Lung (tissue), 12 donors: ENCODE results near the gene SPDYE1. TPM values are rescaled to one million over a fixed set of nuclear protein-coding genes. Genes with fewer than 3 reads are reported as not detected.
A peak's percentile ranks its signal among the peaks of the same experiment; 100 is the strongest.
"Not testable (repeated sequence)": the region's sequence is repeated elsewhere in the genome, so short reads cannot be mapped to it uniquely, and the experiment has no call there.

Experiments used
- ATAC-seq: fragments of 200-7000 bp; cut with Tn5 transposase; one replicate; pipeline ENCODE4 v1.9.1; 2020; ENCODE audit warnings: moderate number of reproducible peaks; ENCODE audit not compliant: insufficient read depth, low FRiP score
- DNase-seq, 3 donors: peaks; one replicate each; pipeline ENCODE4 v3.0.0-alpha.2; 2013 to 2017
- H3K27ac ChIP-seq, 2 donors: one replicate each; pipeline ENCODE4 v1.5.1; 2013; ENCODE audit warnings: mild to moderate bottlenecking in 2 of 2, moderate library complexity in 2 of 2, control low read depth in 1 of 2, inconsistent platforms in 1 of 2, low read depth in 1 of 2, low read length in 1 of 2
- H3K27me3 ChIP-seq, 3 donors: one replicate each; pipeline ENCODE4 v1.5.1; 2013; ENCODE audit warnings: low read length in 2 of 3; ENCODE audit not compliant: control insufficient read depth in 3 of 3, insufficient read depth in 3 of 3
- H3K36me3 ChIP-seq, 4 donors: one replicate each; pipeline ENCODE4 v1.5.1; 2013; ENCODE audit warnings: low read length in 4 of 4, mild to moderate bottlenecking in 1 of 4, moderate library complexity in 1 of 4; ENCODE audit not compliant: control insufficient read depth in 4 of 4, insufficient read depth in 4 of 4
- H3K4me1 ChIP-seq, 5 donors: one replicate each; pipeline ENCODE4 v1.5.1; 2013; ENCODE audit warnings: low read length in 5 of 5, mild to moderate bottlenecking in 2 of 5, moderate library complexity in 1 of 5; ENCODE audit not compliant: control insufficient read depth in 5 of 5, insufficient read depth in 5 of 5
- H3K4me3 ChIP-seq: one replicate; pipeline ENCODE4 v1.5.1; 2013; ENCODE audit warnings: mild to moderate bottlenecking, control low read depth, moderate library complexity
- H3K9ac ChIP-seq, 2 donors: one replicate each; pipeline ENCODE4 v1.5.1; 2013; ENCODE audit warnings: low read length in 2 of 2, control low read depth in 1 of 2; ENCODE audit not compliant: insufficient read depth in 1 of 2
- H3K9me3 ChIP-seq, 4 donors: one replicate each; pipeline ENCODE4 v1.5.1; 2013; ENCODE audit warnings: low read length in 3 of 4, mild to moderate bottlenecking in 1 of 4, moderate library complexity in 1 of 4; ENCODE audit not compliant: control insufficient read depth in 4 of 4, insufficient read depth in 3 of 4
- WGBS, 2 donors: extraction: QIAGEN DNeasy Blood & Tissue Kit; methylation state at CpG; one replicate each; pipeline ENCODE4 v1.1.7; 2013; 5-methylcytosine and 5-hydroxymethylcytosine counted together
- polyA plus RNA-seq, 2 donors: library from polyadenylated mRNA; stranded (reverse); fragments of 200-250 nt; gene quantifications; one replicate each; pipeline ENCODE4 v1.2.1, GENCODE V29; 2013
- total RNA-seq, 2 donors: library from RNA; depleted of rRNA in 1 of 2; stranded (reverse); fragments of >200 nt in 1 of 2; gene quantifications; one replicate each; pipeline ENCODE4 v1.2.1, GENCODE V29; 2014 to 2021
- TF ChIP-seq, protein P1 (sequence below): IDR thresholded peaks from 2 replicates; pipeline ENCODE4 v1.5.1; 2012; ENCODE audit warnings: mild to moderate bottlenecking; ENCODE audit errors: control extremely low read depth, extremely low read depth
- donor health status: control.
- donor health status: control.
- donor health status: Bipolar disorder and iron deficiency.
- donor health status: healthy.
- donor health status: DM: yes; HTN: yes; CAD: no.

Gene SPDYE1
- total and polyA plus RNA-seq, 4 donors: 0.09 TPM; not detected in 3

DNA sequence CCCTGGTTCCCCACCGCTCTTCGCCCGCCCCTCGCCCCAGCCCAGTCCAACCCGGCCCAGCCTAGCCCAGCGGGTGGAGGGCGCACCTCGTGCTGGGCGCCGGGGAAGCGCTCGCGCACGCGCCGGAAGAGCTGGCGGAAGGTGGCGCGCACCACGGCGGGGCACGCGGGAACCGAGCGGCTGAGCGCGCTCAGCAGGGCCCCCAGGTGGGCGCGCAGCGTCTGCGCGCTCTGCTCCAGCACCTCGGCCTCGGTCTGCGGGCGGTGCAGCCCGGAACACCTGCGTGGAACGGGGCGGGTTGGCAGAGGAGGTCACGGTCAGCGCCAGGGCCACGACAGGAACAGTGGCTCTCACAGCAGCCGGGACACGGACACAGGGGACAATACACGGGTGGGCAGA lies 42.8 kb downstream of the SPDYE1 start:
- H3K9me3 ChIP-seq, H3K27me3 ChIP-seq, H3K9ac ChIP-seq, H3K36me3 ChIP-seq, DNase-seq: not testable (repeated sequence)
- 0 to 2% methylated on average over 5 to 46 of the region's 46 CpGs for WGBS, 2 donors
- ATAC-seq: peak; percentile 22
- Histone ChIP-seq H3K27ac (peak overlapping the region; percentile 4 to 22), H3K4me1 (peaks cover 0 to 10% (median 4%) of the 10 kb centered on the region in 5 donors), H3K4me3 (peak overlapping the region; percentile 27)

DNA sequence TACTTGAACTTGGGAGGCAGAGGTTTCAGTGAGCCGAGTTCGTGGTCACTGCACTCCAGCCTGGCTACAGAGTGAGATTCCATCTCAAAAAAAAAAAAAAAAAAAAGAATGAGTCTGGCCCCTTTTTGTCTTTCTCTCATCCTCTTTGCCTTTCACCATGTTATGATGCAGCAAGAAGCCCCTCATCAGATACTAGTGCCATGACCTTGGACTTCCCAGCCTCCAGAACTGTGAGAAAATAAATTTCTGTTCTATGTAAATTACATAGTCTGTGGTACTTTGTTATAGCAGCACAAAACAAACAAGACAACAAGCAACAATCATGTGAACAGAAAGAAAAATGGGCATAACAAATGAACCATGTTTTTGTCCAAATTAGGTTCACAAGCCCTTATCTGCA lies 44.5 kb downstream of the SPDYE1 start:
- no peak overlapping the region for H3K9ac ChIP-seq
- DNase-seq: no peak
- no peak for ATAC-seq
- H3K36me3 ChIP-seq: peaks cover 0 to 6% (median 2%) of the 10 kb centered on the region in 4 donors
- H3K4me1 ChIP-seq: peaks cover 0 to 18% (median 11%) of the 10 kb centered on the region in 5 donors
- no peak overlapping the region for H3K4me3 ChIP-seq
- 98% methylated on average over 2 of the region's 2 CpGs for WGBS, 2 donors
- TF ChIP-seq, protein P1, sequence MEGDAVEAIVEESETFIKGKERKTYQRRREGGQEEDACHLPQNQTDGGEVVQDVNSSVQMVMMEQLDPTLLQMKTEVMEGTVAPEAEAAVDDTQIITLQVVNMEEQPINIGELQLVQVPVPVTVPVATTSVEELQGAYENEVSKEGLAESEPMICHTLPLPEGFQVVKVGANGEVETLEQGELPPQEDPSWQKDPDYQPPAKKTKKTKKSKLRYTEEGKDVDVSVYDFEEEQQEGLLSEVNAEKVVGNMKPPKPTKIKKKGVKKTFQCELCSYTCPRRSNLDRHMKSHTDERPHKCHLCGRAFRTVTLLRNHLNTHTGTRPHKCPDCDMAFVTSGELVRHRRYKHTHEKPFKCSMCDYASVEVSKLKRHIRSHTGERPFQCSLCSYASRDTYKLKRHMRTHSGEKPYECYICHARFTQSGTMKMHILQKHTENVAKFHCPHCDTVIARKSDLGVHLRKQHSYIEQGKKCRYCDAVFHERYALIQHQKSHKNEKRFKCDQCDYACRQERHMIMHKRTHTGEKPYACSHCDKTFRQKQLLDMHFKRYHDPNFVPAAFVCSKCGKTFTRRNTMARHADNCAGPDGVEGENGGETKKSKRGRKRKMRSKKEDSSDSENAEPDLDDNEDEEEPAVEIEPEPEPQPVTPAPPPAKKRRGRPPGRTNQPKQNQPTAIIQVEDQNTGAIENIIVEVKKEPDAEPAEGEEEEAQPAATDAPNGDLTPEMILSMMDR: no peak
- no peak overlapping the region for H3K27ac ChIP-seq
- H3K27me3 ChIP-seq: peaks cover 0 to 4% (median 0%) of the 10 kb centered on the region in 3 donors
- H3K9me3 ChIP-seq: no peaks in the 10 kb centered on the region

DNA sequence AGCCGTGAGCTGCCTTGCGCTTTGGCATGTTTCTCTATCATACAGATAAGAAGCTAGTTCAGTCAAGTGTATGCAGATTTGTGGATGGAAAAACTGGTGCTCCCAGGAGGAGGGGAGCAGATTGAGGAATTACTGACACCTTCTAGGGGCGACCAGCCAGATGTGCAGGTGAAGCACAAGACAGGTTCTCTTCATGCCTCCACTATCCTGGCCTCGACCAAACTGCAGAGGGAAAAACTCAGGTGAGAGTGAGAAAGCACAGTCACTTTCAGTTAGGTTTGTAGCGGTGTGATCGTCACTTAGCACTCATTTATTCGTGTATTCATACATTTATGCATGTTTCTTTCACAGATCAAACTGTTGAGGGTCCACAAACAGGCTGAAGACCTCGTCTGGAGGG lies 46.2 kb downstream of the SPDYE1 start:
- no peak for DNase-seq
- Histone ChIP-seq H3K36me3 (peaks cover 0 to 6% (median 2%) of the 10 kb centered on the region in 4 donors), H3K27ac (peak overlapping the region; percentile 79 to 99), H3K9ac (peak overlapping the region in 1 of 2 donors; percentile 71), H3K9me3 (no peaks in the 10 kb centered on the region), H3K4me1 (peaks cover 0 to 18% (median 11%) of the 10 kb centered on the region in 5 donors), H3K4me3 (peak overlapping the region; percentile 98), H3K27me3 (peaks cover 0 to 4% (median 0%) of the 10 kb centered on the region in 3 donors)
- 14 to 26% methylated on average over 8 of the region's 8 CpGs for WGBS, 2 donors
- TF ChIP-seq, protein P1: no peak
- ATAC-seq: no peak

DNA sequence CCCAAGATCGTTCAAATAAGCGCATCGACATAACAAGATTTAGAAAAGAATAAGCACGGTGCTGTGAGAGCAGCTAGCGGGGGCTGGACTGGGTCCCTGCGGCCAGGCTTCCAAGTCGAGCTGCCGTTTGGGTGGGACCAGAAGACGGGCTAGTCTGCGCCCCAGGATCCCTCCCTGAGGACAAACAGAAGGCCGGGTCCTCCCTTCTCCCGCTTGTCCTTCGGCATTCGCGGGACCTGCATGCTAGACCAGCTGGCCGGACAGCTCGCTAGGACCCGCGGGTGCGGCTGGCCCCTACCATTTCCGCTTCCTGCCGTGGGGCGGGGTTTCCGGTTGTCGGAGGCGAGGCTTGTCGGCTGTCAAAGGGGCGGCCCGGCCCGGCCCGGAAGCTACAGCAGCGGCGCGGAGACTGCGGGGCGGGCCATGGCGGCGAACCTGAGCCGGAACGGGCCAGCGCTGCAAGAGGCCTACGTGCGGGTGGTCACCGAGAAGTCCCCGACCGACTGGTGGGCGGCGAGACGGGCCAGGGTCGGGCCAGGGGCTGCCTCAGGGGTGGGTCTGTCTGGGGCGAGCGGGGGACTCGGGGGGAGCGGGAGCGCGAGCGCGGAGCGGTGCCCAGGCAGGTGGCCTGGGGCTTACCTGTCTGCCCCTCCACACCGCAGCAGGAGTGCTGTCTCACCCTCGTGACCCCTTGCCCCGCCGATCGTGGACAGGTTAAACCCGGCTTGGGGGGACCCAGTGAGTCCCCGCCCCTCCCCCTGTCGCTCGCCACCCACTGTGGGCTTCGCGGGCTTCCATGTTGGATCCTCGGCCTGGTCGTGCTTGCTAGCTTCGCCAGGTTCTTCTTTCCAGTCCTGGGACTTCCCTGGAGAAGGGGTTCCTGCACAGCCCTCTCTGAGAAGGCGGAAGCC lies 46.9 kb downstream of the SPDYE1 start, which contains the start of gene DBNL:
DBNL (plus strand) TSS at position 388 of the 911 bp plus-strand sequence; CDS start at position 424, 36 bp downstream.
- peak; percentile 90 to 94 (median 92) for DNase-seq
- H3K4me3 ChIP-seq: peak within 1 kb of the TSS; percentile 98

More for the DNA sequence above, 46.9 kb downstream of the SPDYE1 start, which contains the start of gene DBNL:
- Histone ChIP-seq H3K9me3 (no peaks in the 10 kb centered on the region), H3K4me1 (peaks cover 0 to 18% (median 11%) of the 10 kb centered on the region in 5 donors), H3K36me3 (peaks cover 0 to 6% (median 3%) of the 10 kb centered on the region in 4 donors), H3K27ac (peak within 1 kb of the TSS; percentile 79 to 99), H3K9ac (peak within 1 kb of the TSS; percentile 63 to 71), H3K27me3 (peaks cover 0 to 4% (median 0%) of the 10 kb centered on the region in 3 donors)
- WGBS, 2 donors: 0% methylated on average over 69 to 74 of the region's 74 CpGs
- peak; percentile 90 for ATAC-seq
- TF ChIP-seq, protein P1: no peak
